HG03159 (cell line): Measurements from ENCODE around the gene CACNA1S.
A peak's percentile ranks its signal among the peaks of the same experiment; 100 is the strongest.

Experiments
- ATAC-seq: cut with Tn5 transposase; IDR thresholded peaks from one replicate; pipeline ENCODE4 v1.9.1; 2021; ENCODE audit warnings: mild to moderate bottlenecking, moderate library complexity; ENCODE audit not compliant: unreplicated experiment

CACNA1S gene

DNA sequence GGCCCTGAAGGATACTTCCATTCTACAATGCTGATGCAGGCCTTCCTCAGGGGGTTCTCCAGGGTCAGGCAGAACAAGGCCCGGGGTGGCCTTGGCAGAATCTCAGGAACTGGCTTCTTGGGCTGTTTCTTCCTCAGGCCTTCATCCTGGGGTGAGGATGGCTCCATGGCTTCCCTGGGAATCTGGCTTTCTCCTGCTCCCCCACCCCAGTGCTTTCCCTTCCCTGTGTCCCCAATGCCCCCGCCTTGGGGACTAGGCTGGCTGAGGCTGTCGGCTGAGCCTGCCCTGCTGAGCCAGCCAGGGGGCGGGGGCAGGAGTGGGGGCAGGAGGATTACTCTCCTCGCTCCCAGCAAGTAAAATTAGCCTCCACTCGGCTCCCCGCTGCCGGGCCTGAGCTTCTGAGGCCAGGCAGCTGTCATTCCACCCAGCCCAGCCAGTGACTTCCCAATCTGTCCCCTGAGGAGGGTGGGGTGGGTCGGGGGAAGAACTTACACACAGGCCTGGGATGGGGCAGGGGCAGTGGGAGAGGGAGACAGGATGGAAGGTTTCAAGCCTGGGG, at the start of gene CACNA1S:
Gene CACNA1S (minus strand): TSS at position 254 of the 559 bp plus-strand sequence. CDS start 87 bp downstream, at position 167.
- no peak for ATAC-seq

DNA sequence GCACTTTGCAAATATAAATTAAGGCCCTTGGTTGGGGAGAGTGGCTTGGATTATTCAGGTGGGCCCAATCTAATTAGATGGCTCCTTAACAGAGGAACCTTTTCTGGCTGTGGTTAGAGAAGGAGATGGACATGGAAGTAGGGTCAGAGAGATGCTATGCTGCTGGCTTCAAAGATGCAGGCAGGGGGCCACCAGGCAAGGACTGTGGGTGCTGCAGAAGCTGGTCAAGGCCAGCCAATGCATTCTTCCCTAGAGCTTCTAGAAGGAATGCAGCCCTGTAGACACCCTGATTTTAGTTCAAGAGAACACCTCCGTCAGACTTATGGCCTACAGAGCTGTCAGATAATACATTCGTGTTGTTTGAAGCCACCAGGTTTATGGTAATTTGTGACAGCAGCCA, 45.7 kb upstream of the CACNA1S start:
- ATAC-seq: no peak

DNA sequence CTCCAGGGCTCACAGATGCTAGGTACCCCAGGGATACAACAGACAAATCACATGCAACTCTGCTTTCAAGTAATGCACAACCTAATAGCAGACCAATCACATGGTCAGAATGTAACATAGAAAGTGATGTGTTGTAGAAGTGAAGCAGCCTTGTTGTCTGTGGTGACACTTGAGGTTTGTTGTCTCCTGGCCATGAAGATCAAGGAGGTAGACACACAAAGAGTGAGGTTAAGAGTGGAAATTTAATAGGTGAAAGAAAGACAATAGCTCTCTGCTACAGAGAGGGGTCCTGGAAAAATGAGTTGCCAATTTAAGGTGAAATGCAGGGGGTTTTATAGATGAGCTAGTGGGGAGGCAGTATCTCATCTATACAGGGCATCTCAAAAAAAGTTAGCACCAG, 44.6 kb upstream of the CACNA1S start:
- ATAC-seq: no peak

DNA sequence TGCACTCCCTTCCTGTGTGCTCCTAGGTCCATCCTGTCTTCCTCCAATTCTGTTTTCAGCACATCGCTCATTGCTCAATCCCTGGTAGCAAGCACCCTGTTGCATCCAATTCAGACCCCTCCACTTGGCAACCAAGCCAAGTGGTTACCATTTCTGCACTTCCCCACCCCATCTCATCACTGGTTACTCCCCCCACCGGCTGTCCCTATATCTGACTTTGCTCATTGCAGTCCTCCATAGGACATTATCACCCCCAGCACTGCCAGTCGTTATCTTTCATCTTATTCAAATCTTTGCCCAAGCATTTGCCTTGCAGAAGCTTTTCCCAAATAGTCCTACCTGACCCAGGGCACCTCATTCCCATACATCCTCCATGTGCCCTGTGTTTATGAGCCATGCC, 44.1 kb upstream of the CACNA1S start:
- no peak for ATAC-seq

GRCh38 chr1:201155354-201155753, 43.1 kb upstream of the CACNA1S start:
- no peak for ATAC-seq

- peak; percentile 97 for ATAC-seq
Observed at GRCh38 chr1:201154389-201155165, 42.4 kb upstream of the CACNA1S start, which contains the start of gene TMEM9. Gene TMEM9, minus strand, starts transcription at chr1:201154474. Its CDS starts 551 bp downstream, at chr1:201153923.

- ATAC-seq: peak; percentile 75
Observed at GRCh38 chr1:201153474-201154388, 41.5 kb upstream of the CACNA1S start.

GRCh38 chr1:201149400-201149799, 37.2 kb upstream of the CACNA1S start:
- ATAC-seq: no peak

DNA sequence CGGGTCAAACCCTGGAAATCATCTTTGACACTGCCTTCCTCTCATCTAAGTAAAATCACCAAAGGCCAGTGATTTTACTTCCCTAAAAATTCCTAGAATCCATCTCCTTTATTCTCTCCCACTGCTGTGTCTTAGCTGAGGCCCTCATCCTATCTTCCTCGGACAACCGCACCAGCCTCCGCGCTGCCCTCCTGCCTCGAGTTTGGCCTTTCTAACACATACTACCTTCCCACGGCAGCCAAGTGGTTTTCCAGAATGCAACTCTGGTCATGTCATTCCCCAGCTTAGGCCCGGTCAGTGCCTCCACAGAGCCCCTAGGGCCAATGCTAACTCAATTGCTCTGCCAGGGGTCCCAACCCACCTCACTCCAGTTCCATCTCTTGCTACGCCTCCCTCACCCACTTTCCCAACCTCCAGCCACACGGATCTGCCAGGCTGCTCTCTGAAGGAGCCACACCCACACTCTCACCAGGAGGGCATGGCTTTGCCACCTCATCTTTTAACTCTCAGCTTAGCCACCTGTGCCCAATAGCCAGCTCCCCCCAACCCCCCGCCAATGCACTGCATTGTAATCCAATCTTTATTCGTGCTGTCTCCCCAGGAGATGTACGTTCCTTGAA, 35.3 kb upstream of the CACNA1S start:
- ATAC-seq: no peak

- ATAC-seq: no peak
Observed at GRCh38 chr1:201146626-201147390, 34.6 kb upstream of the CACNA1S start.

- ATAC-seq: no peak
Observed at GRCh38 chr1:201145816-201146215, 33.6 kb upstream of the CACNA1S start.

- no peak for ATAC-seq
Observed at GRCh38 chr1:201145132-201145531, 32.9 kb upstream of the CACNA1S start.

GRCh38 chr1:201144701-201145100, 32.5 kb upstream of the CACNA1S start:
- no peak for ATAC-seq

GRCh38 chr1:201143726-201144635, 31.8 kb upstream of the CACNA1S start:
- no peak for ATAC-seq

GRCh38 chr1:201142849-201143725, 30.9 kb upstream of the CACNA1S start:
- ATAC-seq: no peak

- ATAC-seq: no peak
Observed at GRCh38 chr1:201142011-201142848, 30.0 kb upstream of the CACNA1S start.

DNA sequence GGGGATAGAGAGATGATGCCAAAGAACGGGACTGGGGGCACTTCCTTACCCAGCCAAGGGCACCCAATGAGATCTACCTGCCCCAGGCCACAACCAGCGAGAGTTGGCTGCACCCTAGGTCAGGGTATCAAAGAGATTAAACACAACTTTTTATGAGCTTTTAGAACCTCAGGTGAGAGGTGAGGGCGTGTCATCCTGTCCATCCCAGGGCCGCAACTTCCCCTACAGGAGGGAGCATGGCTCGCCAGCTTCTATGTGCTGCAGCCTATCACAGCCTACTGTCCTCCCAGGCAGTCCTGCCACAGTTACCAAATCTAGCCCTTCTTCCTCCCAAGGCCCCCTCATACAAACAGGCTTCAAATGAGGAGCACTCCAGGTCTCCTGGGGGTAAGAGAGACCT, 29.2 kb upstream of the CACNA1S start:
- ATAC-seq: no peak

GRCh38 chr1:201140941-201141260, 28.7 kb upstream of the CACNA1S start:
- no peak for ATAC-seq
